NCI-H510A (cell line): ENCODE results near the gene UCK2.

Experiments used
- DNase-seq: peaks from one replicate; lab custom pipeline; 2025; lab: John Stamatoyannopoulos, UW

The UCK2 gene

DNA sequence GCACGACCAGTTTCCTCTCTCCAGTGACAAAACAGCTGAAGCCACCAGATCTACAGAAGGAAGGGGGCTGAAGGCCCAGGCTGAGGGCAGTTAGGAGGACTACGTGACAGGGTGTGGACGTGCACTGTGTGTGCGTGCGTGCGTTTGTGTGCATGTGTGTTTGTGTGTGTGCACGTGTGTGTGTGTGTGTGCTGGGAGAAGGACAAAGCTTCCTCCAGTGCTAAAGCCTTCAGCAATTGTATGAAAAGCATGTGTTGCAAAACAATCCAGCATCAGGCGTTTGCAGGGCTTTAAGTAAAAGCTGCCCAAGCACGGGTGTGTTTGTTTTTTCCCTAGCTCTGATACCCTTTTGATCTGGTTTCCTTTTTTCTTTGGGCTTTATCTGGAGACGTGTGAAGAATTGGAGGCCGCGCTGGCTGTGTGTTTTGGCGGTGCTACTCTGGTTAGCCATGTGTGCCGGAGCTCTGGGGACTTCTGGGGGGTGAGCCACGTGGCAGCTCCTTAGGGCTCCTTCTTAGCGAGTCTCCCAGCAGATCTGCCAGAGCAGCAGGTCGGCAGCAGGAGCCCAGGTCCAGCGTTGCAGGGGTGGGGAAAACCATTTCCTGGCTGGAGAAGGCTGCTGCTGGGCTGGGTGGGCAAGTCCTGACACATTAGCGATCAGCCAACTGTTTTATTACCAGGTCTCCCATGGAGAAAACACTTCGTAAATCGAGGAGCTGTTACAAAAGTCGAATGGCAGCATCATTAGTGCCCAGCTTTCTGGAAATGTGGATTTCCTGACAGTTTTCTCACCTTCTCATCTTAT, 73.4 kb downstream of the UCK2 start:
- no peak for DNase-seq

DNA sequence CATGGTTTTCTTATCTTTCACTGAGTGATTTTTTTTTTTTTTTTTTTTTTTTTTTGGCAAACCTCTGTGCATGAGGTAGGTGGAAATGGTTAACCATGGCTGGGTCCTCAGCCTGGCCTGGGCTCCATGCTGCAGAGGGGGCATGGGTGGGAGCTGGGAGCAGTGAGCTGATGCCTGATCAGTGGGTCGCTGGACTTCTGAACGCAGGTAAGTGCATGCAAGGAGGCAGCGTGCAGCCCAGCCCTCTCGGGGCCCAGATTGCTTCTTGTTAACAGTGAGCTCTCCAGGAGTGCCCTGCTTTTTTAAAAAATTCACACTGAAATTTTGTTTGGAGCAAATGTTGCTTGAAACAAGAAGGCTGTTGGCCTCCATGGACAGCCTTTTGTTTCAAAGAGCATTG, 75.2 kb downstream of the UCK2 start:
- no peak for DNase-seq

DNA sequence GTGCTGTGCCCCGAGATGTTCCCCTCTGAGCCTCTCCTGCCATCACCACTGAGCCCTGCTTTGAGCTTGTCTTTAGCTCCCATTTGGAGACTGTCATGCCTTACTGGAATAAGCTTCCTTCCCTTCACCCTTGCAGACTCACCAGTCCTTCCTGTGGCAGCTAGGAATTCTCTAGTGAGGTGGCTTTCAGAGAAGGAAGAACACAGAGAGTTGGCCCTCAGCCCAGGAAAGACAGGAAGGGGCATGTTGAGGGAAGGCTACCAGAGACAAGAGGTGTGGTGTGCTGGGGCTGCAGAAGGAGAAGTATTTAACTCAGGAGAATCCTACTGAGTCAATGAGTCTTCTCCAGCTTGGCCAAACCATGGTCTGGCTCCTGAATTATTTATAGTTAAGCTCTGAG, 76.3 kb downstream of the UCK2 start:
- no peak for DNase-seq

DNA sequence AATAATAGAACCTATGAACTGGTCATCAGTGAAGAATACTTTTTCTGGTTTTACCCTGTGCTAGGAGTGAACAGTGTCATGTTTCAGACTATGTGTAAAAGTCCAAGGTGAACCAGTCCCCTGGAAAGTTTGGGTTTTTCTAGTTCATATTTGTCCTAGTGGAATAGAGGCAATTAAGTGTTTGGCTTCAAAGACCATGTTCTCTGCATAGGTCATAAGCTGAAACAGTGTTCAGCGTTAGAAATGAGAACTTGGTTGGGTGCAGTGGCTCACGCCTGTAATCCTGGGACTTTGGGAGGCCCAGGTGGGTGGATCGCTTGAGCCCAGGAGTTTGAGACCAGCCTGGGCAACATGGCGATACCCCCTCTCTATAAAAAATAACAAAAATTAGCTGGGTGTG, 77.5 kb downstream of the UCK2 start:
- DNase-seq, result no peak

DNA sequence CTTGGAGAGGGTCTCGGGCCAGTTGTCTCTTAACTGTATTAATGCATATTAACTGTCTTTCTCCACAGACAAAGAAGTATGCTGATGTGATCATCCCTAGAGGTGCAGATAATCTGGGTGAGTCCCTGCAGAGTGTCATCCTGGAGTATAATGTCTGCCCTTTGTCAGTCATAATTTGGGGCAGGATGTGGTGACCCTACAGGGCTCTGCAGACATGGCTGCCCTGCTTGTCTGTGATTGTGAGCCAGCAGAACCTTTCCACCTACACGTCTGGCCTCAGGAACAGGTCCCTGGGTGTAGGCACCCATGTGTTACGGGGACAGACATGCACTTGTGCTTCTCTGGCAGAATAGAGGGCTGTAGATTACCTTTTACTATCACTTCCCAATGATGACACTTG, 78.4 kb downstream of the UCK2 start:
- DNase-seq, result no peak

DNA sequence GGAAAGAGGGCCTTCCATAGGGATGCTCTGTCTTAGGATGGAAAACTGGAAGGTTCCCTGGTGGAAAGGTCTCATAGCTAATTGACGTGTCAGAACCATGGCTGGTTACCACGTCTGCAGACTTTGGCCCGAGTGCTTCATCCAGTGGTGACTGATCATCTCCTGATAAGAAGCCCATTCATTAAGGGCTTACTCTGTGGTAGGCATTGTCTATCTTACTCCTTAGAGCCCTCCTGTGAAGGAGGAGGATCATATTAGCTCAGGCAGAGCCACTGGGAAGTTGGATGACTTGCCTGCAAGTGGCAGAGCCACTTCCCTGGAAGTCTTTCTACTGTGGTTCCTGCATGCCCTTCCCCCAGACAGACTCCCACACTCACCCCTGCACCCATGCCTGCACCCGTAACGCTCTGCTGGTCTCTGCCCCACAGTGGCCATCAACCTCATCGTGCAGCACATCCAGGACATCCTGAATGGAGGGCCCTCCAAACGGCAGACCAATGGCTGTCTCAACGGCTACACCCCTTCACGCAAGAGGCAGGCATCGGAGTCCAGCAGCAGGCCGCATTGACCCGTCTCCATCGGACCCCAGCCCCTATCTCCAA, 79.9 kb downstream of the UCK2 start:
- DNase-seq, result no peak

DNA sequence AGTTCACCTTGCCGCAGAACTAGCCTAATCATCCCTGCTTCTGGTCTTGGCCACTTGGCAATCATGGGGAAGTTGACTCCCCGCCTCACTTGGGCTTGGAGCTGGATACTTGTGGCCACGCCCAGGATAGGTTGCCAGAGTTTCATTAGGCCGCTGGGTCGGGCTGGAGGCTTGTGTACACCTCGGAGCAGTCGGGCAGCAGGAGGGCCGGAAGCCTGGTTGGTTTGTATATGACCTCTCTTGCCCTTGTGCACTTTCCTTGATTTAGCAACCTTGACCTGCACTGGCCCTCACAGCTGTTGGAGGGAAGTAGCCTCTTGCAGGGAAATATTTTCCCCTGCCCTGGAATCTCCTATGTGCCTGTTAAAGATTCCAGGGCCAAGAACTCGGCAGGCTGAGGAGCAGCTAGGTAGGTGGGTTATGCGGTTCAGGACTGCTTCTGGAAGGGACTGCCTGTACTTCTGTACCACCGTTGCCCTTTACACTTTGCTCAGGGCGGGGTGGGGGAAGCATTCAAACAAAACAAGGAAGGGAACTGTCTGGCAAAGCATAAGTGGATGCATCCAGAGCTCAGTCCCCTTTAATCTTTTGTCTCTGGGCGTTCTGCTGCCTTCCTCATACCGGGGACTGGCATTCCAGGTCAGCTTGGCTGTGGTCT, 83.5 kb downstream of the UCK2 start:
- no peak for DNase-seq

DNA sequence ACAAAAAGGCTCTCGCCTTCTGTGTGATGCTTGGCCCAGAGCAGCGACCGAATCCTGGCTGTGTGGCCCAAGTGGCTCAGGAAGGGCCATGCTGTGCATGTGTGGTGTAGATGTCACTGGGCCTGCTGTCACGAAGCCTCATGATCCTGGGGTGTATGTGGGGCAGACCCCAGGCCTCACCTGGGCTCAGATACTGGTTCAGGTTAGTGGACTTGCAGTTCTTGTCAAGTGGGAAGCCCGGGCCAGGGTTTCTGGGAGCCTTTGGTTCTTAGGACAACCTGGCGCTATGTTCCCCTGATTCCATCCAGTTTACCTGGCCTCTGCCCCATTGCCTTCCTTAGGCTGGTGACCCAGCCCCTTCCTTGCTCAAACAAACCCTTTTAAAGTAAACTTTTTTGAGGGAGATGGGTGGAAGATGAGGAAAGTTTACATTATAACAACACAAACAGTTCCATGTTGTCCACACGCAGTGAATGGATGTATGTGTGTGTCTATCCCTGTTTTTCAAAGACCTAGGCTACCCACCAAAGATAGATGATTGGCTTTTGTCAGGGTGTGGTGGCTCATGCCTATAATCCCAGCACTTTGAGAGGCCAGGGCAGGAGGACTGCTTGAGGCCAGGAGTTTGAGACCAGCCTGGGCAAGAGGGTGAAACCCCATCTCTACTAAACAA, 84.3 kb downstream of the UCK2 start:
- no peak for DNase-seq

DNA sequence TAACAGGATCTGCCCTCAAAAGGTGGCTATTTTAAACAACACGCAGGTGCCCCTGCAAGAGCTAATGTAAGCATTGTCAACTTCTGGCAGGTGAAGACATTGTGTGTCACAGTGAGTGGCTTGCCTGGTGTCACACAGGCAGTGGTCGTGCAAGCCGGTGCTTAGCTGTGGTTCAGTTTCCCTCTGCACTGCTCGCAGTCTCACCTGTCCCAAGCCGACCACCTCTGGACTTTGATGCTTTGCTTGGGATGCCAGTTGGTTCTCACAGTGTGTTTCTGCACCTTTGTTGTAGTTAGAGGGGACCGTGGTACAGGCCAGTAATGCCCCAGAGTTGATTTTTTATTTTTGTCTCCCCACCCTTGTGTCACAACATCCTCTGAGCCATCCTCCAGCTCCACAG, 85.2 kb downstream of the UCK2 start:
- no peak for DNase-seq

DNA sequence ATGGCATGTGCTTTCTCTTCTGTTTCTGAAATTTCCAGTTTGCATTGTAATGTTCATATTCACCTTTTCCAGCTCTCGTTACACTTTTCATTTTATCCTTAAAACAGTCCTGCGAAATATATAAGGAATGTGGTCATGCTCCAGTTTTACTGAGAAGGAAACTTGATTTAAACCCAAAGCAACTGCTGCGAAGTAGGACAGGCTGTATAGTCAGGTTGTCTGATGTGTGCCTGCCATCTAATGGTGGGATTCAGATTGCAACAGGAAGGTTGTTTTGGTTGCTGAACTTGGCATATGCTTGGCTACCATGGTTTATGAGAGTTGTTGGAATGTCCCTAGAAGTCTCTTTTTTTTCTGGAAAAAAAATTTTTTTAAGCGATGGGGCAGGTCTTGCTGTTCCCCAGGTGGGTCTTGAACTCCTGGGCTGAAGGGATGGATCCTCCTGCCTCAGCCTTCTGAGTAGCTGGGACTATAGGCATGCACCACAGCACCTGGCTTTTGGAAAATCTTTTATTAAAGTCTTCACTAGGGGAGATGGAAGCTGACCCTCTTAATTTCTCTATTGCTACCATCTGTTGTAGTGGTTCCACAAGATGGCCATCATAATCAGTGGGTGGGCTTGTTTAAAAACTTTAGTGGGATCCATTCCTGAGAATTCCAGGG, 86.9 kb downstream of the UCK2 start:
- no peak for DNase-seq

DNA sequence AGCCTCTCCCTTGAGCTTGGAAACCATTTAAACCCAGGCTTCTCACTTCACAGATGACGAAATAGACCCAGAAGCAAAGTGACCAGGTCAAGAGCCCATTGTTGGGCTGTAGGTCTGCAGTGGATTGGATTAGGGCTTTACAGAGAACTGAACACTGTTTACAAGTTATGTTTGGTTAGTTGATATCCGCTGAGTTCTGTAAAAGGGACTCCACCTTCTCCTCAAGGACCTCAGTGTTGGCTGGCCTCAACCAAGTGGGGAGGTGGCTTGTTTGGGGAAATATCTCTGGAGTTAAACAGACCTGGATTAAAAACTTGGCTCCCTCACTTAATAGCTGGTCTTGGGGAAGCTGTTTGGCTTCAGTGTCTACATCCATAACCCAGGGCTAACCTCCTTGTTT, 88.1 kb downstream of the UCK2 start:
- DNase-seq, result no peak

DNA sequence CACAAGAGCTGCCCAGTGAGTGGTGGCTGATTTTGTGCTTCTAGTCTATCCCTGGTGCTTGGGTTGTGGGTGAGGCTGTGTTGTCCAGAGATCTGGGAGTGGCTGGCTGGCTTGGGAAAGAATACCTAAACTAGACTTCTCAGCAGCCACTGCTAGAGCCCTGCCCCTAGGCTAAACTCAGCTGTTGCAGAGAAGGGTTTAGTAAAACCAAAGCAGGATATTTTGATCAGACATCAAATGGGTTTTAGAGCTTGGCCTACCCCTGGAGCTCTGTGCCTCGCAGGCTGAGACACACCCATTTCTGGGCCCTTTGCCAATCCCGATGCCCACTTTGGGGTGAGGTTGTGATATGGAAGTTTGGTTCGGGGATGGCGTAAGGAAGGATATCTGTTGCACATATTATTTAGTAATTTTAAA, 88.5 kb downstream of the UCK2 start:
- no peak for DNase-seq

DNA sequence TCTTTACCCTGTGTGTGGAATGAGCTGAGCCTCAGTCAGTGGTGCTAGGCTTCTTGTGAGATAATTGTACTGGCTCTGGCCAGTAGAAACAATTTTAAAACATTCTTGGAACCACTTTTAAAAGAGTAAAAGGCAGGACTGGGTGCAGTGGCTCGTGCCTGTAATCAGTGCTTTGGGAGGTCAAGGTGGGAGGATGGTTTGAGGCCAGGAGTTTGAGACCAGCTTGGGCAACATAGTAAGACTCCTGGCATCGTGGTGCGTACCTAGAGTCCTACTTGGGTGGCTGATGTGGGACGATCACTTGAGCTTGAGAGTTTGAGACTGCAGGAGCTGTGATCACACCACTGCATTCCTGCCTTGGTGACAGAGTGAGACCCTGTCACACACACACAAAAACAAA, 89.8 kb downstream of the UCK2 start:
- no peak for DNase-seq

DNA sequence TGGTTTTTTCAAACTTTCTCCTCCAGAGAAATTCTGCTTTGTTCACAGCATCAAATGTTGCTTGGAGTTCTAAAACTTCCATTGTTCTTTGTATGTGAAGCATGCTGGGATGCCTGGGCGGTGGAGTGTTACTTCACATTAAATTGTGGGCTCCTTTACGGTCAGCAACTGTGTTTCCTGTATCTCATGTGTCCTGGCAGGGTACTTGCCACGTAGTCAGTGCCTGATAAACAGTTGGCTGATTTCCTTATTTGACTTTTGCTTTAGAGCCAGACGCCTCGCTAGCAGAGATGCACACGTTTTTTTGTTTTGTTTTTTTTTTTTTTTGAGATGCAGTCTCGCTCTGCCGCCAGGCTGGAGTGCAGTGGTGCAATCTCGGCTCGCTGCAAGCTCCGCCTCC, 96.7 kb downstream of the UCK2 start:
- DNase-seq, result no peak

DNA sequence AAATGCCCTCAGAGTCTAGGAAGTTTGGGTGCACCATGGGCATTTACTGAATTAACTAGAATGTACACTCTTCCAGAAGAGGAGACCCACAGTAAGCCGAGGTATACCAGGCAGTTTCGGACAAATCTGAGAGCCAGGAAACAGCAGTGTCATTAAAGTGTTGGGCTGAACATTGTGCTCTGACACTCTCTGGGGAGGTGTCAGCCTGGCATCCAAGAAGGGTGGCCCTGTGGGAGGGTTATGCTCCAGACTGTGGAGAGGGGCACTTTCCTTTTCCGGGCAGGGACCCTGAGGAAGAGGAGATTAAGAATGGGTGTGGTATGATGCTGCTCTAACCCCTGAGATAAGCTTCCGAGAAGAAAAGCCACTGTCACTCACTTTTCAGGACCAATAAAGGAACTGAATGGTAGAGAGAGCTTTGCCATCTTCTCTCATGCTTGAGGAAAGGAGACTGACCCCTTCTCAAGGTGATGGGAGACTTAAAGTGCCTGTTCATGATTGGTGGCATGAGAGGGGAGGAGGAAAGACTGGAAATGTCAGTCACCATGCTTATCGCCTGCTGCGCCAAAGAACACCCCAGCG, 98.2 kb downstream of the UCK2 start:
- DNase-seq, result no peak

DNA sequence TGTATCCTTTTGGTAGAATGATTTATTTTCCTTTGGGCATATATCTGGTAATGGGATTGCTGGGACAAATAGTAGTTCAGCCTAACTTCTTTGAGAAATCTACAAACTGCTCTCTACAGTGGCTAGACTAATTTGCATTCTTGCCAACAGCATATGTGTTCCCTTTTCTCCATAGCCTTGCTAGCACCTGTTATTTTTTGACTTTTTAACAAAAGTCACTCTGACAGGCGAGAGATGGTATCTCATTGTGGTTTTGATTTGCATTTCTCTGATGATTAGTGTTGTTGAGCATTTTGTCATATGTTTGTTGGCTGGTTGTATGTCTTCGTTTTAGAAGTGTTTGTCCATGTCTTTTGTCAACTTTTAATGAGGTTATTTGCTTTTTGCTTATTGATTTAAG, 99.8 kb downstream of the UCK2 start:
- no peak for DNase-seq

DNA sequence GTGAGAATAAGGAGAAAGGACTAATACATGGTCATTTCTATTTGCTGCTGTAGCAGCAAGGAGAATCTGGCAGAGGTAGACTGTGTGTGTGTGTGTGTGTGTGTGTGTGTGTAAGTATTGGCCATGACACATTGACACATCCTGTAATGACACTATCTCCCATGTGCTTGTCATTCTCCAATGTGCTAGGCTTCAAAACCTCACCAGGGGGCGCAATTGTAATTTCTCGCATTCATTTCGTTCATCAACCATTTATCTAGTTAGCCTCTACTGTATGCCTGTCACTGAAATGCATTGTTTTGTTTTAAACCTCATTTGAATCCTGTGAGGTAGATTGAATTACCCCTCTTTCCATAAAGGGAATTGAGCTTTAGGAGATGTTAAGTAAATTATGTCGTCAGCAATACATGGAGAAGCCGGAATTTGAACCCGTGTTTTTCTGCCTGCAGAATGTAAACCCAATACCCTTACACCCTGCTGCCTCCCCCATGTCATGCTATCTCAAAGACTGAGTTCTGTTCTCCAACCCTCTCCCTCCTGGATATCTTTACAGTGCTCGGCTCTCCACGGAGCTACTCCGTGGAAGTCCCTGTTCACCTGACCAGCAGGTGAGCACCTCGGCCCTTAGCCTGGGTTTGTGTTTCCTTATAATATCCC, 100.8 kb downstream of the UCK2 start:
- no peak for DNase-seq

DNA sequence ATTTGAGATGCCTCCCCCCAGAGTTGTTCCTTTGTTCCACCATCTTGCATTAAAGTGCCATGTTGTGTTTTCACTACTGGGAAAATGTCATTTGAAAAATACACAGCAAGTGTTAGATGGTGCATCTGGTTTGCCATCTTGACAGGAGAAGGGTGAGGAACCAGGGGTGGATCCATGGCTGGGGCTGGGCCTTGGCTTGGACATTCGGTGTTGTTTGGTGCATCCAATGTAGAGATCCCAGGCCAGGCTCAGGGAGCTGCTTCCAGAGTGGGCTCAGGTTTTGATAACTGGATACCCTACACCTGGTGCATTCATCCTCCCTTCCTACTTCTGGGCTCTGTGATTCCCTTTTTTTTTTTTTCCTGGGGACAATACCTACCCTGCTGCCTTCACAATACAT, 103.5 kb downstream of the UCK2 start:
- DNase-seq, result no peak

DNA sequence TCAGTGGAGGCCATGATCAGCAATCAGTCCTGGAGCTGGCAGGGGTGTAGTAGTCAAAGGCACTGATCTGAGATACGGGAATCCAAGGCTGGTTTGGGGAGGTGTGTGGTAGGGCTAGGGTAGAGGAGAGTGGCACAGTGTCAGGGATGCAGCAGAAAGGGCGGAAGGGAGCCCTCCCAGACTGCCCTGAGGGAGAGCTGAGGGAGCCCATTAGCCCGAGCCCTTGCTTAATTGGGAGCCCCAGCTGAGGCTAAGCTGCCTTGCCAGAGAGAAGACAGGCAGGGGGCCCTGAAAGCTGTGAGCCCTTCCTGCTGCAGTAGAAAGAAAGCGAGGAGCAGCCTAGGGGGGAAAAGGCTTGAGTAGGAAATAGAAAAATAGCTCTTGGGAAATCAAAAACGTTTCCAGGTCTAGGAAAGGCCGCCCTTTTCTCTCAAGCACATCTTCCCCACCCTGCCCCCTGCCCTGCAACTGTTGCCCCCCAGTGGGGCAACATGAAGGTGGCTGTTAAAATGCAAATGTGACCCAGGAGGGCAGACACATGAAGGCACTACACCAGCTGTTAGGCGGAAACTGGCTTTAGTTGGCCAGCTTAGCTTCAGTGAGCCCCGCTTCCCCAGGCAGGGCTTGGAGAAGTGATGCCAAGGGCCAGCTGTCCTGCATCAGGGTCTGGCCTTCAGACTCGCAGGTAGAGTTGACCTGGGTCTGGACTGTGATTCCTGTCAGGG, 106.2 kb downstream of the UCK2 start:
- DNase-seq, result no peak

DNA sequence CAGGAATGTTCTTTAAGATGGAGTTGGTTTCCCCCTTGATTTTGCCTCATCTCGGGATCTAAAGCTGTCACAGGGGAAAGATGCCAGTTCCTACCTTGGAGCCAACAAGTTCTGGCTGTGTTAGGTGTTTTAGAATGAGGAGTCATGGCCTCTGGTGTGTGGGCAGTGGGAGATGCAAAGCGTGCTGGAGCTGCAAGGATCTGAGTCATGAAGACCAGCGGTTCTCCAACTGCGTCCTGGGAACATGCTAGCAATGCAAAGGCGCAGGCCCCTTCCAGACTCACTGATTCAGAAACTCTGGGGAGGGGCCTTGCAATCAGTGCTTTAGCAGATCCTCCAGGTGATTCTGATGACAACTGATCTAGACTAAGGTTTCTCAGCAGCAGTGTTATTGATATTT, 109.1 kb downstream of the UCK2 start:
- DNase-seq, result no peak

DNA sequence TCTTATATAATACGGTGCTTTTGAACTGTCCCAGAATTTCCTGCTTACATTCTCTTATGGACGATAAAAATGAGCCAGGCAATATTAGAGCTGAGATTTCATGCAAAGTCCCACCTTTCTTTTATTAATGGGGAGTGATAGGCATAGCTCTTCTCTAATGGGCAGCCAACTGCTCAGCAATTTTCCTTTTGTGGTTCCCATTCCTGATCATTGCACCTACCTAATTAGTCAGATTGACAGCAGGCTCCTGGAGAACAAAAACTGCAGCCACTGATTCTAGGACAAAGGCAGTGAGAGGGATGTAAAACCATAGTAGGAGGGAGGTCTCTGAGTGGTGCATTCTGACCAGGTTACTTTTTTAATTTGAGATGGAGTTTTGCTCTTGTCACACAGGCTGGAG, 110.4 kb downstream of the UCK2 start:
- DNase-seq, result no peak
